ENCODE results near the gene IDE. TPM values are rescaled to one million over a fixed set of nuclear protein-coding genes. Genes with fewer than 3 reads are reported as not detected.

Gene IDE
- total and polyA plus RNA-seq, 9 of the 15 experiments (the other 6 are each of a cell fraction or from before 2014, with no cell fraction given) = 10.2 to 50.6 (median 33.2) TPM

GRCh38 chr10:92470026-92470425, 103.9 kb downstream of the IDE start:
- no peak for DNase-seq (ENCODE audit: extremely low read depth in 1 of 4, low spot score in 3 of 4)
- Histone ChIP-seq H3K4me3 (no peak overlapping the region), H4K20me1 (replicated peaks; ENCODE audit: control insufficient read depth, insufficient read depth, low read length) (no peaks in the 10 kb centered on the region), H2AFZ (ENCODE audit: low read depth, low read length) (no peak overlapping the region), H3K4me1 (replicated peaks in 1 of 2; ENCODE audit: control insufficient read depth in 2 of 2, insufficient read depth in 2 of 2, low read length in 2 of 2) (no peaks in the 10 kb centered on the region; a peak in 1 of 5 replicates), H3K79me2 (ENCODE audit: control insufficient read depth, insufficient read depth, low read length) (no peaks in the 10 kb centered on the region), H3K9me1 (ENCODE audit: control insufficient read depth, insufficient read depth, low read length) (no peaks in the 10 kb centered on the region), H3K36me3 (ENCODE audit: control insufficient read depth, insufficient read depth, low read length) (peaks cover 57% of the 10 kb centered on the region), H3K9ac (ENCODE audit: insufficient read depth in 1 of 2, low read depth in 2 of 2, low read length in 2 of 2) (no peak overlapping the region), H3K27me3 (ENCODE audit: control insufficient read depth in 2 of 2, insufficient read depth in 2 of 2, low read length in 2 of 2) (no peaks in the 10 kb centered on the region), H3K27ac (ENCODE audit: extremely low read depth, low read depth, low read length) (no peak overlapping the region), H3K4me2 (ENCODE audit: insufficient read depth, low read length) (no peak overlapping the region), H3K9me3 (replicated peaks; ENCODE audit: control insufficient read depth, insufficient read depth, low read depth, low read length) (no peaks in the 10 kb centered on the region)
- no peak for ATAC-seq
- no TSS peak for BruUV-seq (replicated peaks)
- in situ Hi-C loops (cut with MboI) (no loop called here), intact Hi-C loops (cut with micrococcal nuclease) (no loop called here)
- FAIRE-seq = no peak
- 83% methylated on average over 3 of the region's 3 CpGs for WGBS (ENCODE audit: insufficient coverage, low coverage, missing lambda C conversion rate)
- ChIA-PET POLR2A (no interaction called here), CTCF (ENCODE audit: low intra/inter-chr PET ratio) (no interaction called here)
- no peak for TF ChIP-seq DLX4 (CRISPR knock-in tag; IDR thresholded peaks at IDR 0.05)
- TF ChIP-seq POLR2G (IDR thresholded peaks at IDR 0.05; ENCODE audit: low read depth, low read length) = no peak
- TF ChIP-seq MTA1 (IDR thresholded peaks at IDR 0.05; ENCODE audit: borderline replicate concordance) = no peak
- no peak for TF ChIP-seq E2F1 (CRISPR knock-in tag; IDR thresholded peaks at IDR 0.05)
- TF ChIP-seq BRD9 (IDR thresholded peaks at IDR 0.05; ENCODE audit: low read depth, partially characterized antibody) = no peak
- no peak for TF ChIP-seq THAP12 (CRISPR knock-in tag; IDR thresholded peaks at IDR 0.05)
- TF ChIP-seq ERF (CRISPR knock-in tag; IDR thresholded peaks at IDR 0.05) = no peak
- TF ChIP-seq RBFOX2 (IDR thresholded peaks at IDR 0.05; ENCODE audit: low read depth, low read length) = no peak
- TF ChIP-seq GTF3C2 (IDR thresholded peaks at IDR 0.05; ENCODE audit: borderline replicate concordance, extremely low read depth, insufficient read length) = no peak
- TF ChIP-seq ZKSCAN8 (CRISPR knock-in tag; IDR thresholded peaks at IDR 0.05) = no peak
- TF ChIP-seq MLLT1 (IDR thresholded peaks at IDR 0.05) = no peak
- no peak for TF ChIP-seq ZNF583 (CRISPR knock-in tag; IDR thresholded peaks at IDR 0.05)
- TF ChIP-seq ARID1B (IDR thresholded peaks at IDR 0.05) = no peak
- TF ChIP-seq ILF3 (IDR thresholded peaks at IDR 0.05; ENCODE audit: borderline replicate concordance) = no peak
- TF ChIP-seq ZNF133 (CRISPR knock-in tag; IDR thresholded peaks at IDR 0.05) = no peak

All from K562 (cell line).